OCI-LY1 (cell line): ENCODE results near the gene GNAI2.
A peak's percentile ranks its signal among the peaks of the same experiment; 100 is the strongest.

Experiments
- H2AFZ ChIP-seq: fragments of 200-600 bp; sonication (generic), shearing (Covaris generic); 2 replicates; pipeline ENCODE4 v1.6.0; 2014; ENCODE audit warnings: antibody characterized with exemption, mild to moderate bottlenecking, low read length
- H3F3A ChIP-seq: fragments of 200-600 bp; sonication (generic), shearing (Covaris generic); 2 replicates; pipeline ENCODE4 v1.6.0; 2014; ENCODE audit warnings: mild to moderate bottlenecking, antibody characterized with exemption, low read length, moderate library complexity; ENCODE audit not compliant: insufficient read depth
- H3K27ac ChIP-seq: fragments of 200-600 bp; sonication (generic); 2 replicates; pipeline ENCODE4 v1.5.1; 2014; ENCODE audit warnings: low read length, mixed run types, mild to moderate bottlenecking, low read depth; ENCODE audit not compliant: poor library complexity, severe bottlenecking
- H3K27me3 ChIP-seq: fragments of 200-600 bp; sonication (generic); 2 replicates; pipeline ENCODE4 v1.6.0; 2014; ENCODE audit warnings: antibody characterized with exemption, mild to moderate bottlenecking, low read length, moderate library complexity; ENCODE audit not compliant: insufficient read depth
- H3K36me3 ChIP-seq: fragments of 200-600 bp; sonication (generic); 2 replicates; pipeline ENCODE4 v1.6.1; 2014; ENCODE audit warnings: mild to moderate bottlenecking, antibody characterized with exemption, low read length, moderate library complexity, mixed read lengths; ENCODE audit not compliant: insufficient read depth
- H3K4me1 ChIP-seq: fragments of 200-600 bp; sonication (generic); 2 replicates; pipeline ENCODE4 v1.5.1; 2014; ENCODE audit warnings: mild to moderate bottlenecking, low read length, moderate library complexity; ENCODE audit not compliant: insufficient read depth, severe bottlenecking
- H3K4me2 ChIP-seq: fragments of 200-600 bp; sonication (generic), shearing (Covaris generic); 2 replicates; pipeline ENCODE4 v1.6.1; 2014; ENCODE audit warnings: low read length
- H3K4me3 ChIP-seq: fragments of 200-600 bp; sonication (generic); 2 replicates; pipeline ENCODE4 v1.5.1; 2014; ENCODE audit warnings: low read length, low read depth, mild to moderate bottlenecking, mixed read lengths; ENCODE audit not compliant: poor library complexity, severe bottlenecking
- H3K79me2 ChIP-seq: fragments of 200-600 bp; shearing (Covaris generic); 2 replicates; pipeline ENCODE4 v1.6.1; 2016; ENCODE audit warnings: mixed run types, low read length, mixed read lengths; ENCODE audit not compliant: insufficient read depth
- H3K9ac ChIP-seq: fragments of 200-600 bp; sonication (generic), shearing (Covaris generic); 2 replicates; pipeline ENCODE4 v1.6.1; 2014; ENCODE audit warnings: mild to moderate bottlenecking, low read length, mixed read lengths
- H3K9me2 ChIP-seq: fragments of 200-600 bp; sonication (generic), shearing (Covaris generic); 2 replicates; pipeline ENCODE4 v1.6.1; 2014; ENCODE audit warnings: low read depth, mild to moderate bottlenecking, low read length, mixed read lengths
- H3K9me3 ChIP-seq: fragments of 200-600 bp; shearing (Covaris generic); 2 replicates; pipeline ENCODE4 v1.6.1; 2014; ENCODE audit warnings: low read length, mixed read lengths
- H4K20me1 ChIP-seq: fragments of 200-600 bp; sonication (generic), shearing (Covaris generic); 2 replicates; pipeline ENCODE4 v1.6.0; 2016; ENCODE audit warnings: mild to moderate bottlenecking, low read length; ENCODE audit not compliant: insufficient read depth
- CTCF ChIP-seq: fragments of 200-600 bp; sonication (generic), shearing (Covaris generic); IDR thresholded peaks from 2 replicates; pipeline ENCODE4 v1.5.1; 2017; ENCODE audit warnings: mild to moderate bottlenecking, antibody characterized with exemption, low read length, moderate library complexity, mixed read lengths
- EZH2 ChIP-seq: fragments of 200-600 bp; sonication (generic), shearing (Covaris generic); IDR thresholded peaks from 2 replicates; pipeline ENCODE4 v1.8.0; 2017; ENCODE audit warnings: borderline replicate concordance, mixed run types, mild to moderate bottlenecking, antibody characterized with exemption, low read length, moderate library complexity, mixed read lengths

GNAI2 gene

DNA sequence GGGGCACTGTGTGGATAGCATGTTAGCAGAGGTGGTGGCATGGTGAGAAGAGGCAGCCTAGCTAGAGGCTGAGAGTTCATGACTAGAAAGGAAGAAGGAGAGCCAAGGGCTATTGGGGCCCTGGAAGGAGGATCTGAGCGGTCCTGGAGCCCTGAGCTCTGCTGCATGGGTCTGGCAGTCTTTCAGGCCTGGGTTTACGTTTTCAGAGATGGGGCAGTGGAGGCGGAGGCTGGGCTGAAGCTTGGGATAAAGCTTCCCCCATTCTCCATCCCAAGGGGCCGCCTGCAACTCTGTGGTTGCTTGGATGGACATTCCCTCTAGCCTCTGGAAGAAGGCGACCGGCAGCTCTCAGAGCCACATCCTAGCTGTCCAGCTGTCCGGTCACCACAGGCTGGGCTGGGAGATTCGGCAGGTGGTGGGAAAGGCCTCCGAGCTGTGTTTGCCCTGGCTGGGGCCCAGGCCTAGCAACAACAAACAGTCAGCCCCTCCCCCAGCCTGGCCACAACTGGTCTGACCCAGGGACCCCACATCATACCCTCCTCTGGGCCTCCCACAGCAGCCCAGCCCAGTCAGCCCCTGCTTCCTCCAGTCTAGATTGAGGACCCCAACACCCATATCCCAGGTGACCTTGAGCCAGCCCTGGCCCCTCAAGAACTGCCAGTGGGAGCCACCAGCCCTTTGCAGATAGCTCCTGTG lies 32.7 kb upstream of the GNAI2 start:
- Histone ChIP-seq H3K4me3 (no peak overlapping the region), H3K36me3 (no peaks in the 10 kb centered on the region), H3K79me2 (no peaks in the 10 kb centered on the region), H3K4me1 (no peaks in the 10 kb centered on the region), H2AFZ (no peak overlapping the region), H3F3A (no peaks in the 10 kb centered on the region), H3K9ac (no peak overlapping the region), H4K20me1 (no peaks in the 10 kb centered on the region), H3K27ac (no peak overlapping the region), H3K9me2 (no peaks in the 10 kb centered on the region), H3K27me3 (peaks cover 10% of the 10 kb centered on the region), H3K4me2 (no peak overlapping the region), H3K9me3 (no peaks in the 10 kb centered on the region)
- TF ChIP-seq CTCF (no peak), EZH2 (no peak)

- no peaks in the 10 kb centered on the region for H3K79me2 ChIP-seq
- no peaks in the 10 kb centered on the region for H3K9me2 ChIP-seq
- H3K4me2 ChIP-seq = no peak overlapping the region
- H2AFZ ChIP-seq = no peak overlapping the region
- H3K27me3 ChIP-seq = peaks cover 16% of the 10 kb centered on the region
- H3K9me3 ChIP-seq = no peaks in the 10 kb centered on the region
- no peaks in the 10 kb centered on the region for H3K4me1 ChIP-seq
- no peaks in the 10 kb centered on the region for H3K36me3 ChIP-seq
- no peak for TF ChIP-seq CTCF
- TF ChIP-seq EZH2 = no peak
- no peak overlapping the region for H3K9ac ChIP-seq
- H3K27ac ChIP-seq = no peak overlapping the region
- no peak overlapping the region for H3K4me3 ChIP-seq
- H3F3A ChIP-seq = no peaks in the 10 kb centered on the region
- H4K20me1 ChIP-seq = no peaks in the 10 kb centered on the region
Observed at GRCh38 chr3:50203809-50204803, 31.9 kb upstream of the GNAI2 start.

GRCh38 chr3:50204804-50205412 lies 31.1 kb upstream of the GNAI2 start, which contains the start of gene SLC38A3:
TSS of gene SLC38A3 (plus strand) at chr3:50205271. CDS start at chr3:50214200, 8,929 bp downstream.
- TF ChIP-seq EZH2 (no peak), CTCF (no peak)
- Histone ChIP-seq H4K20me1 (no peaks in the 10 kb centered on the region; the same call in 1 of the 2 replicates), H3F3A (no peaks in the 10 kb centered on the region), H3K36me3 (no peaks in the 10 kb centered on the region), H3K9ac (no peak within 1 kb of the TSS), H2AFZ (no peak within 1 kb of the TSS), H3K4me1 (no peaks in the 10 kb centered on the region), H3K9me2 (no peaks in the 10 kb centered on the region), H3K9me3 (no peaks in the 10 kb centered on the region), H3K4me2 (peak within 1 kb of the TSS; percentile 4; the same call in 1 of the 2 replicates), H3K27me3 (peaks cover 16% of the 10 kb centered on the region), H3K4me3 (no peak within 1 kb of the TSS), H3K27ac (no peak within 1 kb of the TSS), H3K79me2 (no peaks in the 10 kb centered on the region)
